Tibial artery (tissue), 4 donors: ENCODE data around the gene TMEM132C.

Experiments
- DNase-seq, 2 donors: peaks; one replicate each; pipeline ENCODE4 v3.0.0-alpha.2; 2019
- H3K27ac ChIP-seq, 2 donors: fragments of 200-600 bp; sonication (generic) in 1 of 2; 1 replicate in 1 of 2; 2 replicates in 1 of 2; pipeline ENCODE4 v1.5.1; 2018 to 2019; ENCODE audit warnings: mild to moderate bottlenecking in 1 of 2
- H3K27me3 ChIP-seq, 2 donors: fragments of 200-600 bp; sonication (generic) in 1 of 2; one replicate each; pipeline versions ENCODE4 v1.5.1 to v1.6.0; 2016 to 2019
- H3K36me3 ChIP-seq, 3 donors: fragments of 200-600 bp; sonication (generic) in 2 of 3; one replicate each; pipeline ENCODE4 v1.5.1; 2016 to 2019; ENCODE audit warnings: mild to moderate bottlenecking in 2 of 3
- H3K4me1 ChIP-seq, 4 donors: fragments of 200-600 bp; sonication (generic) in 2 of 4; 1 replicate in 3 of 4; 2 replicates in 1 of 4; pipeline ENCODE4 v1.5.1; 2016 to 2019
- H3K4me3 ChIP-seq, 2 donors: fragments of 200-600 bp; sonication (generic) in 1 of 2; 1 replicate in 1 of 2; 2 replicates in 1 of 2; pipeline ENCODE4 v1.5.1; 2018 to 2019; ENCODE audit warnings: mild to moderate bottlenecking in 2 of 2
- H3K9me3 ChIP-seq, 3 donors: fragments of 200-600 bp; sonication (generic) in 1 of 3; one replicate each; pipeline ENCODE4 v1.5.1; 2016 to 2019
- intact Hi-C: fragments of 100-400 bp; cut with DNase I; formaldehyde crosslinking; loops from one replicate; pipeline ENCODE4 v1.15.0; 2023; ENCODE audit warnings: low total_unique reads
- TF ChIP-seq, protein P1 (sequence below), 2 experiments: fragments of 200-600 bp in 1 of 2; fragments of 450-650 bp in 1 of 2; IDR thresholded peaks; one replicate each; pipeline ENCODE4 v1.5.1; 2017 to 2019; ENCODE audit warnings: antibody characterized with exemption in 2 of 2, mild to moderate bottlenecking in 1 of 2, moderate library complexity in 1 of 2

Gene TMEM132C

GRCh38 chr12:128549601-128550218, 282.7 kb downstream of the TMEM132C start:
- no peaks in the 10 kb centered on the region for H3K36me3 ChIP-seq
- no peak overlapping the region for H3K27ac ChIP-seq
- no peak for DNase-seq
- no peak overlapping the region for H3K4me3 ChIP-seq
- H3K27me3 ChIP-seq: no peaks in the 10 kb centered on the region
- TF ChIP-seq, protein P1, sequence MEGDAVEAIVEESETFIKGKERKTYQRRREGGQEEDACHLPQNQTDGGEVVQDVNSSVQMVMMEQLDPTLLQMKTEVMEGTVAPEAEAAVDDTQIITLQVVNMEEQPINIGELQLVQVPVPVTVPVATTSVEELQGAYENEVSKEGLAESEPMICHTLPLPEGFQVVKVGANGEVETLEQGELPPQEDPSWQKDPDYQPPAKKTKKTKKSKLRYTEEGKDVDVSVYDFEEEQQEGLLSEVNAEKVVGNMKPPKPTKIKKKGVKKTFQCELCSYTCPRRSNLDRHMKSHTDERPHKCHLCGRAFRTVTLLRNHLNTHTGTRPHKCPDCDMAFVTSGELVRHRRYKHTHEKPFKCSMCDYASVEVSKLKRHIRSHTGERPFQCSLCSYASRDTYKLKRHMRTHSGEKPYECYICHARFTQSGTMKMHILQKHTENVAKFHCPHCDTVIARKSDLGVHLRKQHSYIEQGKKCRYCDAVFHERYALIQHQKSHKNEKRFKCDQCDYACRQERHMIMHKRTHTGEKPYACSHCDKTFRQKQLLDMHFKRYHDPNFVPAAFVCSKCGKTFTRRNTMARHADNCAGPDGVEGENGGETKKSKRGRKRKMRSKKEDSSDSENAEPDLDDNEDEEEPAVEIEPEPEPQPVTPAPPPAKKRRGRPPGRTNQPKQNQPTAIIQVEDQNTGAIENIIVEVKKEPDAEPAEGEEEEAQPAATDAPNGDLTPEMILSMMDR (IDR thresholded peaks at IDR 0.05): no peak
- H3K4me1 ChIP-seq: no peaks in the 10 kb centered on the region
- intact Hi-C loops: loop anchor here (5.0 kb wide), 1 partner anchor 1327 kb away; no protein-coding TSS in a partner anchor
- no peaks in the 10 kb centered on the region for H3K9me3 ChIP-seq

DNA sequence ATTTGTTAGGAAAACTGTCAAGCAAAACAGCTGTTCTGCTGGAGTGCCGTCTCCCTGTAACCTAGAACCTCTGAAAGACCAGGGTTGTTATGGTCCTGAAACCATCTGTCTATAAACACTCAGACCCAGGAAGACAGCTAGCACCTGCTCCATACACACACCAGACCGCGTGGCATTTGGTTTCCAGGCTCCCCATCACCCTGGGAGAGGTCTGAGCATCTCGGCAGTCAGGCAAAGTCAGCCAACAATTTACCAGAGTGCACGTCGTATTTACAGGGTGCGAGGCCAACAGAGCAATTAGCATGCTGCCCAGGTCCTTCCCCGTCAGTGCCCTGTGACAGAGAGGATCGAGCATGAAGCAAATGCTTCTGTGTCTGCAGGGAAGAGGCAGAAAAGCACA, 284.3 kb downstream of the TMEM132C start:
- no peak overlapping the region for H3K27ac ChIP-seq
- no peak overlapping the region for H3K4me3 ChIP-seq
- DNase-seq: no peak

GRCh38 chr12:128554546-128555304, 287.8 kb downstream of the TMEM132C start:
- H3K4me3 ChIP-seq: no peak overlapping the region
- no peaks in the 10 kb centered on the region for H3K4me1 ChIP-seq
- intact Hi-C loops: no loop called here
- TF ChIP-seq, protein P1 (IDR thresholded peaks at IDR 0.05): no peak
- no peak overlapping the region for H3K27ac ChIP-seq
- H3K36me3 ChIP-seq: no peaks in the 10 kb centered on the region
- H3K27me3 ChIP-seq: no peaks in the 10 kb centered on the region
- DNase-seq: no peak
- H3K9me3 ChIP-seq: no peaks in the 10 kb centered on the region

More for the DNA sequence above, 284.3 kb downstream of the TMEM132C start:
- Histone ChIP-seq H3K4me1 (no peaks in the 10 kb centered on the region), H3K36me3 (no peaks in the 10 kb centered on the region), H3K9me3 (no peaks in the 10 kb centered on the region), H3K27me3 (no peaks in the 10 kb centered on the region)
- TF ChIP-seq, protein P1 (IDR thresholded peaks at IDR 0.05): no peak
- intact Hi-C loops: no loop called here

DNA sequence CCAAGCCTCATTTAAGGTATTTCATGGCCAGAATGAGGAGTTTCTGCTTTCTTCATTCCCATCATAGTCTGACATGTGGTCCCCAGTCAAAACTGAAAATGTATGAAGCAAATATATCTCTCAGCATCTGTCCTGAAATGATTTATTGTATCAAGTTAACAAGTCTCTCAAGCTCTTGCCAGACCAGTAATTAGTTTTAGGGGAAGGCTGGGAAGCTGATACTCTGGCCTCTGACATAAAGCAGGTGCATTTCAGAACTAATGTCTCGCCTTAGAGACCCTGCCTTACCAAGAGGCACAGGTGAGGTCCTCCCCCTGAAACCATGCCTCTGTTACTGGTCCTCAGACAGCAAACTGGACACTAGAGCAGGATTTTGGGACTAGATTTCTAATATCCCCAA, 290.3 kb downstream of the TMEM132C start:
- H3K4me3 ChIP-seq: no peak overlapping the region
- TF ChIP-seq, protein P1 (IDR thresholded peaks at IDR 0.05): no peak
- H3K9me3 ChIP-seq: no peaks in the 10 kb centered on the region
- H3K27me3 ChIP-seq: no peaks in the 10 kb centered on the region
- H3K4me1 ChIP-seq: no peaks in the 10 kb centered on the region
- no peaks in the 10 kb centered on the region for H3K36me3 ChIP-seq
- H3K27ac ChIP-seq: no peak overlapping the region
- DNase-seq: no peak
- intact Hi-C loops: no loop called here

DNA sequence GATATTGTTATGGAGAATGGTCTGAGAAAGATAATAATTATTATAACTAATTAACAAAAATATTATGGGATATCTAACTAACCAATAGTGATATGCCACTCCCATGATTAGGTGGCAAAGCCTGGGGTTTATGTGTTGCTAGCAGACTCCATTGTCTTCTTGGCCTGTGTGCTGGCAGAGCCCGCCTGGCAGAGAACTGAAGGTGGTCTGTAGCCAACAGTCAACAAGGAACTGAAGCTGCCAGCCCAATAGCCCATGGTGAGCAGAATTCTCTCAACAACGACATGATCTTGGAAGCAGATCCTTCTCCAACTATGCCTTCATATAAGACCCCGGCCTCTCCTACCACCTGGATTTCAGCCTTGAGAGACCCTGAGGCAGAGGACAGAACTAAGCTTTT, 298.0 kb downstream of the TMEM132C start:
- DNase-seq: no peak
- Histone ChIP-seq H3K36me3 (no peaks in the 10 kb centered on the region), H3K27me3 (no peaks in the 10 kb centered on the region), H3K27ac (no peak overlapping the region), H3K9me3 (peaks cover 0 to 6% (median 0%) of the 10 kb centered on the region in 3 donors), H3K4me3 (no peak overlapping the region), H3K4me1 (no peaks in the 10 kb centered on the region)
- intact Hi-C loops: no loop called here
- TF ChIP-seq, protein P1 (IDR thresholded peaks at IDR 0.05): no peak
